PFSK-1 (cell line): Measurements from ENCODE around the gene GIGYF1.

ENCODE experiments used
- FOXP2 ChIP-seq: optimal IDR thresholded peaks from 2 replicates; pipeline ENCODE3; 2011; ENCODE audit warnings: borderline replicate concordance, control low read depth, inconsistent platforms; ENCODE audit not compliant: insufficient read depth; ENCODE audit errors: extremely low read length, extremely low read depth
- POLR2AphosphoS5 ChIP-seq: IDR thresholded peaks from 2 replicates; pipeline ENCODE4 v1.6.1; 2012; ENCODE audit warnings: low read depth, mild to moderate bottlenecking, control low read depth, low read length, moderate library complexity
- REST ChIP-seq, 2 experiments: IDR thresholded peaks; 2 replicates each; pipeline versions ENCODE4 v1.6.1 to v1.8.0; 2011 to 2012; ENCODE audit warnings: low read depth in 2 of 2, low read length in 2 of 2, control low read depth in 1 of 2, inconsistent platforms in 1 of 2, mild to moderate bottlenecking in 1 of 2, moderate library complexity in 1 of 2; ENCODE audit not compliant: insufficient read depth in 1 of 2
- SIN3A ChIP-seq: IDR thresholded peaks from 2 replicates; pipeline ENCODE4 v1.6.1; 2012; ENCODE audit warnings: mild to moderate bottlenecking, low read length, moderate library complexity, borderline replicate concordance; ENCODE audit not compliant: insufficient read depth
- TAF1 ChIP-seq: IDR thresholded peaks from 2 replicates; pipeline ENCODE4 v1.6.1; 2012; ENCODE audit warnings: low read length, control low read depth, borderline replicate concordance; ENCODE audit not compliant: insufficient read depth

GIGYF1 gene

DNA sequence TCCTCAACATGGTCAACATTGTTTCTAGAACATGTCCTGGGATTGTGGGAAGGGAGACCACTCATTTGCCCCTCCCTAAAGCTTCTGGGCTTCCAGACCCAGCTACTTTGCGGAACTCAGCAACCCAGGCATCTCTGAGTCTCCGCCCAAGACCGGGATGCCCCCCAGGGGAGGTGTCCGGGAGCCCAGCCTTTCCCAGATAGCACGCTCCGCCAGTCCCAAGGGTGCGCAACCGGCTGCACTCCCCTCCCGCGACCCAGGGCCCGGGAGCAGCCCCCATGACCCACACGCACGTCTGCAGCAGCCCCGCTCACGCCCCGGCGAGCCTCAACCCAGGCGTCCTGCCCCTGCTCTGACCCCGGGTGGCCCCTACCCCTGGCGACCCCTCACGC lies 26.2 kb upstream of the GIGYF1 start, which contains the start of gene EPO:
TSS of gene EPO (plus strand) at position 190 of the 392 bp plus-strand sequence. CDS start 513 bp downstream, outside the sequence.
- no peak for TF ChIP-seq REST (IDR thresholded peaks at IDR 0.05; ENCODE audit: insufficient read depth in 1 of 2, low read depth in 2 of 2, low read length in 2 of 2)
- TF ChIP-seq SIN3A = no peak
- TF ChIP-seq POLR2AphosphoS5 = no peak
- TF ChIP-seq FOXP2 = no peak
- no peak for TF ChIP-seq TAF1

- TF ChIP-seq REST (IDR thresholded peaks at IDR 0.05; ENCODE audit: insufficient read depth in 1 of 2, low read depth in 2 of 2, low read length in 2 of 2) (no peak), FOXP2 (no peak), POLR2AphosphoS5 (no peak), TAF1 (no peak), SIN3A (no peak)
These were observed 25.7 kb upstream of the GIGYF1 start for GRCh38 chr7:100719523-100720278.

DNA sequence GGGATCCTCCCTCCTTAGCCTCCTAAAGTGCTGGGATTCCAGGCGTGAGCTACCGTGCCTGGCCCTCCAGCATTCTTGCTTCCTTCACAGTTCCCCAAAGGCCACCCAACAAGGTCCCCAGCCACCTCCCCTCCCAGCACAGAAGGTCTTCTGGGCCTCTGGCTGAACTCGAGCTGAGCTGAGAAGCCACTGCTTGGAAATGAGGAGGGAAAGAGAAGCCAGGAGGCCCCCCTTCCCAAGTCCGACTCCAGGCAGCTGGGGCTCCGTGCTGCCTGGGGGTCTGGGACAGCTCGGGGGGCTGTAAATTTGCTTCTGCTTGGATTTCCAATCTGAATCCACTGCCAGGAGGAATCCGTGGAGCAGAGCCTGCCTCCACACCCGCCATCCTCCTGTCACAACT lies 20.7 kb upstream of the GIGYF1 start:
- TF ChIP-seq FOXP2 (no peak), TAF1 (no peak), REST (IDR thresholded peaks at IDR 0.05; ENCODE audit: insufficient read depth in 1 of 2, low read depth in 2 of 2, low read length in 2 of 2) (no peak), SIN3A (no peak), POLR2AphosphoS5 (no peak)

DNA sequence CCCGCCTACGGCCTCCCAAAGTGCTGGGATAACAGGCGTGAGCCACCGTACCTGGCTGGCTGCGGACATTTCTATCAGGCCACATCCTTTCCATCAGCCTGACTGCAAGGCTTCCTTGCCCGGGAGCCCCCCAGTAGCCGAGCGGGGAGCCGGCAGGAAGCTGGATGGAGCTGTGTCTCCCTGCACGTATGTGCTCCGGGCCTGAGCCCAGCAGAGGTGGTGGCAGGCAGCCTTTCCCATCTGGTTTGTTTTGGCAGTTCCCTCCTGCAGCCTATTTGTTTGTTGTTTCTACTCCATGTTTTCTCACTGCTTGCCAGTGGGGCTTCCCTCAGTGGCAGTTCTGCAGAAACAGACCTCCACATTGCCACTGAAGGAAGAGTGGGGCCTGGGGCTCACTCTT lies 17.3 kb upstream of the GIGYF1 start:
- TF ChIP-seq FOXP2 (no peak), TAF1 (no peak)

DNA sequence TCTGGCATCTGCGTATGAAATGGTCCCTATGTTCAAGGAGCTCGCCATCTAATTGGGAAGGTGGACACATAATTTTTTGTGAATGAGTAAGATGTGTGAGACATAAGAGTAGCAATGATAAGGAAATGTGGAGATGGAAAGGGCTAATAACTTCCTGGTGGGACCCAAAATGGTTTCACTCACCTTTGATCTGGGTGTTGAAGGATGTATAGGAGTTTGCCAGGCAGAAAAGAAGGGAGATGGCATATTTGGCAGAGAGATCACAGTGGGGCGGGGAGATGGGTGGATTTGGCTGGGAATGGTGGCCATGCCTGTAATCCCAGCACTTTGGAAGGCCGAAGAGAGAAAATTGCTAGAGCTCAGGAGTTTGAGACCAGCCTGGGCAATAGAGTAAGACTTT lies 16.4 kb upstream of the GIGYF1 start:
- TF ChIP-seq POLR2AphosphoS5 (no peak), FOXP2 (no peak), SIN3A (no peak), TAF1 (no peak), REST (IDR thresholded peaks at IDR 0.05; ENCODE audit: insufficient read depth in 1 of 2, low read depth in 2 of 2, low read length in 2 of 2) (no peak)
